CD4-positive, alpha-beta T cell treated with Interleukin-4 for 4 hours (primary cell): ENCODE data around the gene SLC2A1.

Source experiments
- DNase-seq: peaks from one replicate; pipeline ENCODE4 v3.0.0-alpha.2; 2020

Gene SLC2A1

DNA sequence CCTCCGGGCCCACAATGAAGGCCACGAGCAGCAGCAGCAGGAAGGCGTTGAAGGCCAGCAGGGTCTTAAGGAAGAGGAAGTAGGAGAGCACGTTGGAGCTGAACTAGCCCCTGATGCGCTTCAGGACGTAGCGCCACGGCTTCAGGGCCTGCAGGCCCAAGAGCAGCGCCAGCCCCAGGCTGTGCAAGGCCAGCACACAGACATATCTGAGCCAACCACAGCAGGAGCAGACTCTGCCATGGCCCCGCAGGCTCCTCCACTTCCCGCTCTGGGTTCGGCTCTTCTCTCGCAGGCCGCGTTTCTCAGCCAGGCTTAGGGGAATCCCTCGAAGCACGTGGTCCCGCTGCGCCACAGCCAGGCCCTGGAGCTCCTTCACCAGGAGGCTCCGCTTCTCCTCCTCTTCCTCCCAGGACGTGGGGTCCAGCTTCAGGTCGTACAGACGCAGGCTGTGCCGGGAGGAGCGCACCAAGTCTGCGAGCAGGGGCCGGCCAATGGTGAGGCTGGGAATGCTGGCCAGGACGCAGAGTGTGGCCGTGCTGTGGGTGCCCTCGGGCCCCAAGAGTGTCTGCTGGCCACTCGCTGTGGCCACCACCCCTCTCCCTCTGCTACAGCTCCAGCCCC lies 70.5 kb downstream of the SLC2A1 start:
- no peak for DNase-seq

DNA sequence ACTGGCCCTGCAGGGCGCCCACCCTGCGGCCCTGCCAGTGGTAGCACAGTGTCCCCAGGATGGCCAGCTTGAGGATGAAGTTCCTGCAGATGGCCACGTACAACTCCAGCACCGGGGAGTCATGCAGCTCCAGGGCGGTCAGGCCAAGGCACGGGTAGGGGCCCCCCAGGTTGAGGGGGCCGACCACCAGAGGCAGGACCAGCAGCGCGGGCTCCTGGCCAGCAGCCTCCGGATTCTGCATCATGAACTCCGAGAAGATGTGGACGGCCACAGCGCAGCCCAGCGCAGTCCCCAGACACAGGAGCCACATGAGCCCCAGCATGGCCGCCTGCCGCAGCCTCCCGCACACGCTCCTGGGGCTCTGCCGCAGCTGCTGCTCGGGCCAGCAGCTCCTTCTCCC lies 71.3 kb downstream of the SLC2A1 start:
- no peak for DNase-seq

DNA sequence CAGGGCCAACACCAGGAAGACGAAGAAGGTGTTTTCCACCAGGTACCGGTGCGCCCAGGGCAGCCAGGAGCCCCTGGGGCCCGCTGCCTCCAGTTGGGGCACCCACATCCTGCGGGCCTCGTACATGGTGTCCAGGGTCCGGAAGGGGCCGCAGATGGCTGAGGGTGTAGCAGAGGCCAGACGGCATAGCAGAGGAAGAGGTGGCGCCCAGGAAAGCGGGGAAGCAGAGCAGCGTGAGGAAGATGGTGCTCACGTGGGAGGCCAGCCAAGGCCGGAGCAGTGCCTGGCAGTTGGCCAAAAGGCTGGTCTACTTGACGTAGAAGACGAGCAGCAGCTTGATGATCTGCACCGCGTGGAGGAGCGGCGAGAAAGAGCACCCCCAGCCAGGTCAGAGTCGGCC lies 71.9 kb downstream of the SLC2A1 start:
- DNase-seq: no peak

DNA sequence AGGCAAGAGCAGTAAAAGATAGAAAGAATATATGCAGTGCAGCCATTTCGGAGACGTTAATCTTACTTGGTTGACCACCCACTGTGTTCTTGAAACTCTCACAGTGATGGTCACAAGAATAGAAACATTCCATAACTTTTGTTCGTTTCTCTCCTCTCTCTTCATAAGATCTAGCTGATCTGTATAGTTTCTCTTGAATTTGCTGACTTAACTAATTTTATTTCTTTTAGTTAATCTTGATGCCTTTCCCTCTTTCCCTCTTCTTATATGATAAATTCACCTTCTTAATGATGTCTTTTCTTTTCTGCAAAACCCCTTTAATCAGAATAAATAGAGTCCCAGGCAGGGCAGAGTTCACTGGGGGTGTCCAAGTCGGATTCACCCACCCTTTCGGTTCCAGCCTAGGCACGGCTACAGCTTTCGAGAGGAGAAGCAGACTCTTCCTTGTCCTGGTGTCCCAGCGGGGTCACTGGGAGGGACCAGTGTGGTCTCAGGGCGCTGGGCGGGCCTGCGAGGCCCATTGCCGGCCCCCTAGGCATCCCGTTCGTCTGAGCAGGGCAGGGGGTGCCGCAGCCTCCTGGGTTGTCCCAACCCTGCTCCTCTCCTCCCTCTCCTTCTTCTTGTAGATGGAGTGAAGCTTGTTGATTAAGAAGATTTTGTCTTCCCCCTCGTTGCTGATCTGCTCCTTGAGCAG lies 72.5 kb downstream of the SLC2A1 start:
- DNase-seq: no peak

GRCh38 chr1:42880384-42880783 lies 78.3 kb downstream of the SLC2A1 start:
- no peak for DNase-seq

GRCh38 chr1:42877380-42877779 lies 81.3 kb downstream of the SLC2A1 start:
- DNase-seq: no peak

GRCh38 chr1:42876009-42876408 lies 82.7 kb downstream of the SLC2A1 start:
- DNase-seq: no peak
